Measurements from ENCODE around the gene IQUB.

The IQUB gene

GRCh38 chr7:123455965-123456470 is 78.4 kb downstream of the IQUB start:
- DNase-seq (ENCODE audit: low read depth in 1 of 2, low spot score in 1 of 2): no peak
- no peak for TF ChIP-seq JUND (IDR thresholded peaks at IDR 0.05; ENCODE audit: low read depth)
- in situ Hi-C loops (cut with HindIII; ENCODE audit: low pct_unique_long_range_greater_than_20kb, low sequenced_read_pairs): no loop called here

GRCh38 chr7:123440101-123440548 is 94.3 kb downstream of the IQUB start:
- in situ Hi-C loops (cut with HindIII; ENCODE audit: low pct_unique_long_range_greater_than_20kb, low sequenced_read_pairs): no loop called here
- no peak for TF ChIP-seq JUND (IDR thresholded peaks at IDR 0.05; ENCODE audit: low read depth)
- no peak for DNase-seq (ENCODE audit: low read depth in 1 of 2, low spot score in 1 of 2)

GRCh38 chr7:123439191-123439590 is 95.2 kb downstream of the IQUB start:
- TF ChIP-seq JUND (IDR thresholded peaks at IDR 0.05; ENCODE audit: low read depth): no peak
- in situ Hi-C loops (cut with HindIII; ENCODE audit: low pct_unique_long_range_greater_than_20kb, low sequenced_read_pairs): no loop called here
- no peak for DNase-seq (ENCODE audit: low read depth in 1 of 2, low spot score in 1 of 2)

GRCh38 chr7:123437447-123437995 is 96.9 kb downstream of the IQUB start:
- in situ Hi-C loops (cut with HindIII; ENCODE audit: low pct_unique_long_range_greater_than_20kb, low sequenced_read_pairs): no loop called here
- no peak for DNase-seq (ENCODE audit: low read depth in 1 of 2, low spot score in 1 of 2)
- no peak for TF ChIP-seq JUND (IDR thresholded peaks at IDR 0.05; ENCODE audit: low read depth)

GRCh38 chr7:123435080-123435700 is 99.2 kb downstream of the IQUB start:
- in situ Hi-C loops (cut with HindIII; ENCODE audit: low pct_unique_long_range_greater_than_20kb, low sequenced_read_pairs): no loop called here
- TF ChIP-seq JUND (IDR thresholded peaks at IDR 0.05; ENCODE audit: low read depth): no peak
- no peak for DNase-seq (ENCODE audit: low read depth in 1 of 2, low spot score in 1 of 2)

GRCh38 chr7:123433665-123434064 is 100.7 kb downstream of the IQUB start:
- in situ Hi-C loops (cut with HindIII; ENCODE audit: low pct_unique_long_range_greater_than_20kb, low sequenced_read_pairs): no loop called here
- no peak for DNase-seq (ENCODE audit: low read depth in 1 of 2, low spot score in 1 of 2)
- TF ChIP-seq JUND (IDR thresholded peaks at IDR 0.05; ENCODE audit: low read depth): no peak

- no peak for DNase-seq (ENCODE audit: low read depth in 1 of 2, low spot score in 1 of 2)
- in situ Hi-C loops (cut with HindIII; ENCODE audit: low pct_unique_long_range_greater_than_20kb, low sequenced_read_pairs): no loop called here
- TF ChIP-seq JUND (IDR thresholded peaks at IDR 0.05; ENCODE audit: low read depth): no peak
Observed at GRCh38 chr7:123432601-123433000, 101.8 kb downstream of the IQUB start.

- DNase-seq (ENCODE audit: low read depth in 1 of 2, low spot score in 1 of 2): no peak
- TF ChIP-seq JUND (IDR thresholded peaks at IDR 0.05; ENCODE audit: low read depth): no peak
- in situ Hi-C loops (cut with HindIII; ENCODE audit: low pct_unique_long_range_greater_than_20kb, low sequenced_read_pairs): no loop called here
Observed at GRCh38 chr7:123431075-123431614, 103.2 kb downstream of the IQUB start.

- no peak for TF ChIP-seq JUND (IDR thresholded peaks at IDR 0.05; ENCODE audit: low read depth)
- DNase-seq (ENCODE audit: low read depth in 1 of 2, low spot score in 1 of 2): no peak
- in situ Hi-C loops (cut with HindIII; ENCODE audit: low pct_unique_long_range_greater_than_20kb, low sequenced_read_pairs): no loop called here
Observed at GRCh38 chr7:123425246-123425645, 109.1 kb downstream of the IQUB start.

- no peak for DNase-seq (ENCODE audit: low read depth in 1 of 2, low spot score in 1 of 2)
- in situ Hi-C loops (cut with HindIII; ENCODE audit: low pct_unique_long_range_greater_than_20kb, low sequenced_read_pairs): no loop called here
- no peak for TF ChIP-seq JUND (IDR thresholded peaks at IDR 0.05; ENCODE audit: low read depth)
Observed at GRCh38 chr7:123424463-123424862, 109.9 kb downstream of the IQUB start.

- TF ChIP-seq JUND (IDR thresholded peaks at IDR 0.05; ENCODE audit: low read depth): no peak
- in situ Hi-C loops (cut with HindIII; ENCODE audit: low pct_unique_long_range_greater_than_20kb, low sequenced_read_pairs): no loop called here
Observed at GRCh38 chr7:123423622-123424021, 110.8 kb downstream of the IQUB start.

GRCh38 chr7:123417580-123417979 is 116.8 kb downstream of the IQUB start:
- no peak for DNase-seq (ENCODE audit: low read depth in 1 of 2, low spot score in 1 of 2)
- TF ChIP-seq JUND (IDR thresholded peaks at IDR 0.05; ENCODE audit: low read depth): no peak
- in situ Hi-C loops (cut with HindIII; ENCODE audit: low pct_unique_long_range_greater_than_20kb, low sequenced_read_pairs): no loop called here

More at GRCh38 chr7:123423622-123424021, 110.8 kb downstream of the IQUB start:
- no peak for DNase-seq (ENCODE audit: low read depth in 1 of 2, low spot score in 1 of 2)

GRCh38 chr7:123415625-123416024 is 118.8 kb downstream of the IQUB start:
- no peak for DNase-seq (ENCODE audit: low read depth in 1 of 2, low spot score in 1 of 2)
- in situ Hi-C loops (cut with HindIII; ENCODE audit: low pct_unique_long_range_greater_than_20kb, low sequenced_read_pairs): no loop called here
- TF ChIP-seq JUND (IDR thresholded peaks at IDR 0.05; ENCODE audit: low read depth): no peak

All from T47D (cell line).